Parathyroid adenoma (tissue), 2 donors: ENCODE measurements around the gene SULT1E1.

Experiments used
- H2AFZ ChIP-seq: fragments of 300-600 bp; sonication (generic); one replicate; pipeline ENCODE4 v1.7.0; 2017; ENCODE audit warnings: antibody characterized with exemption, mild to moderate bottlenecking
- H3K27ac ChIP-seq: fragments of 300-600 bp; sonication (generic); one replicate; pipeline ENCODE4 v1.7.0; 2017
- H3K27me3 ChIP-seq: fragments of 300-600 bp; sonication (generic); one replicate; pipeline ENCODE4 v1.7.0; 2017; ENCODE audit warnings: low read length; ENCODE audit not compliant: control insufficient read depth, insufficient read depth
- H3K36me3 ChIP-seq: fragments of 300-600 bp; sonication (generic); one replicate; pipeline ENCODE4 v1.7.0; 2017; ENCODE audit warnings: low read length; ENCODE audit not compliant: control insufficient read depth, insufficient read depth
- H3K4me1 ChIP-seq: fragments of 300-600 bp; sonication (generic); one replicate; pipeline ENCODE4 v1.7.0; 2017; ENCODE audit warnings: control low read depth
- H3K4me2 ChIP-seq: fragments of 300-600 bp; sonication (generic); one replicate; pipeline ENCODE4 v1.7.0; 2017; ENCODE audit warnings: low read length
- H3K4me3 ChIP-seq: fragments of 300-600 bp; sonication (generic); one replicate; pipeline ENCODE4 v1.7.0; 2017; ENCODE audit warnings: low read depth, low read length
- H3K79me2 ChIP-seq: fragments of 300-600 bp; sonication (generic); one replicate; pipeline ENCODE4 v1.7.0; 2017; ENCODE audit warnings: control low read depth
- H3K9ac ChIP-seq: fragments of 300-600 bp; sonication (generic); one replicate; pipeline ENCODE4 v1.7.0; 2017; ENCODE audit warnings: mild to moderate bottlenecking
- H3K9me3 ChIP-seq: fragments of 300-600 bp; sonication (generic); one replicate; pipeline ENCODE4 v1.7.0; 2017; ENCODE audit warnings: low read length; ENCODE audit not compliant: control insufficient read depth
- CTCF ChIP-seq: fragments of 300-600 bp; sonication (generic); IDR thresholded peaks from one replicate; pipeline ENCODE4 v1.7.0; 2017; ENCODE audit warnings: antibody characterized with exemption, mild to moderate bottlenecking
- donor health status: primary hyperparathyroidism.

Gene SULT1E1

GRCh38 chr4:69894186-69894585 is 34.2 kb upstream of the SULT1E1 start:
- Histone ChIP-seq H3K4me3 (no peak overlapping the region), H2AFZ (no peak overlapping the region), H3K79me2 (no peaks in the 10 kb centered on the region), H3K36me3 (no peaks in the 10 kb centered on the region), H3K4me2 (no peak overlapping the region), H3K9ac (no peak overlapping the region), H3K27ac (no peak overlapping the region), H3K27me3 (no peaks in the 10 kb centered on the region), H3K9me3 (peaks cover 2% of the 10 kb centered on the region), H3K4me1 (no peaks in the 10 kb centered on the region)
- TF ChIP-seq CTCF = no peak

GRCh38 chr4:69888336-69888735 is 28.4 kb upstream of the SULT1E1 start:
- Histone ChIP-seq H3K79me2 (no peaks in the 10 kb centered on the region), H3K9ac (no peak overlapping the region), H3K9me3 (peaks cover 2% of the 10 kb centered on the region), H2AFZ (no peak overlapping the region), H3K36me3 (no peaks in the 10 kb centered on the region), H3K4me3 (no peak overlapping the region), H3K4me2 (no peak overlapping the region), H3K4me1 (no peaks in the 10 kb centered on the region), H3K27me3 (no peaks in the 10 kb centered on the region), H3K27ac (no peak overlapping the region)
- no peak for TF ChIP-seq CTCF

- no peaks in the 10 kb centered on the region for H3K36me3 ChIP-seq
- no peak for TF ChIP-seq CTCF
- H3K79me2 ChIP-seq = no peaks in the 10 kb centered on the region
- H3K27ac ChIP-seq = no peak overlapping the region
- H3K27me3 ChIP-seq = no peaks in the 10 kb centered on the region
- H3K4me1 ChIP-seq = no peaks in the 10 kb centered on the region
- H3K4me2 ChIP-seq = no peak overlapping the region
- no peak overlapping the region for H2AFZ ChIP-seq
- H3K4me3 ChIP-seq = no peak overlapping the region
- H3K9ac ChIP-seq = no peak overlapping the region
- no peaks in the 10 kb centered on the region for H3K9me3 ChIP-seq
These were observed 22.2 kb upstream of the SULT1E1 start for GRCh38 chr4:69882150-69882549.

- Histone ChIP-seq H3K9me3 (no peaks in the 10 kb centered on the region), H3K27ac (no peak overlapping the region), H3K79me2 (no peaks in the 10 kb centered on the region), H3K36me3 (no peaks in the 10 kb centered on the region), H3K27me3 (no peaks in the 10 kb centered on the region), H3K4me1 (no peaks in the 10 kb centered on the region), H3K9ac (no peak overlapping the region), H3K4me3 (no peak overlapping the region), H2AFZ (no peak overlapping the region), H3K4me2 (no peak overlapping the region)
- TF ChIP-seq CTCF = peak; percentile 17
These were observed 21.3 kb upstream of the SULT1E1 start for GRCh38 chr4:69881173-69881773.

- Histone ChIP-seq H3K9ac (no peak overlapping the region), H3K27me3 (no peaks in the 10 kb centered on the region), H2AFZ (no peak overlapping the region), H3K4me2 (no peak overlapping the region), H3K4me3 (no peak overlapping the region), H3K27ac (no peak overlapping the region), H3K9me3 (no peaks in the 10 kb centered on the region), H3K36me3 (no peaks in the 10 kb centered on the region), H3K4me1 (no peaks in the 10 kb centered on the region), H3K79me2 (no peaks in the 10 kb centered on the region)
- TF ChIP-seq CTCF = no peak
These were observed 18.3 kb upstream of the SULT1E1 start for GRCh38 chr4:69878250-69878649.
